Activated CD4-positive, alpha-beta T cell treated with anti-CD3 and anti-CD28 coated beads for 36 hours (primary cell): ENCODE data around the gene SLC25A42. TPM values are rescaled to one million over a fixed set of nuclear protein-coding genes. Genes with fewer than 3 reads are reported as not detected.

Experiments
- ATAC-seq: fragments of 200-7000 bp; cut with Tn5 transposase; one replicate; pipeline ENCODE4 v1.10.0; 2021; ENCODE audit warnings: mild to moderate bottlenecking, moderate library complexity
- CTCF ChIA-PET: fragments of 350-600 bp; sonication (Branson Sonifier 250); formaldehyde crosslinking; loops from one replicate; lab custom pipeline; 2021; ENCODE audit warnings: antibody characterized with exemption; lab: Charles Lee
- POLR2A ChIA-PET: fragments of 350-600 bp; sonication (Branson Sonifier 250); formaldehyde crosslinking; loops from one replicate; lab custom pipeline; 2021; ENCODE audit warnings: antibody characterized with exemption, inconsistent platforms; lab: Charles Lee
- DNase-seq: peaks from one replicate; pipeline ENCODE4 v3.0.0-alpha.2; 2020
- H3K27ac Mint-ChIP-seq: one replicate; pipeline ENCODE4 v1.8.0; 2021; ENCODE audit warnings: mixed read lengths
- H3K27me3 Mint-ChIP-seq: one replicate; pipeline ENCODE4 v1.8.0; 2021; ENCODE audit warnings: mixed read lengths
- H3K36me3 Mint-ChIP-seq: one replicate; pipeline ENCODE4 v1.8.0; 2021; ENCODE audit warnings: low read depth, mixed read lengths
- H3K4me1 Mint-ChIP-seq: one replicate; pipeline ENCODE4 v1.8.0; 2021; ENCODE audit warnings: mixed read lengths
- H3K4me3 Mint-ChIP-seq: one replicate; pipeline ENCODE4 v1.8.0; 2021; ENCODE audit warnings: mild to moderate bottlenecking, moderate library complexity, mixed read lengths
- H3K9me3 Mint-ChIP-seq: one replicate; pipeline ENCODE4 v1.8.0; 2021; ENCODE audit warnings: low read depth, mixed read lengths
- intact Hi-C, 2 experiments: fragments of 100-400 bp; cut with DNase I in 1 of 2; cut with micrococcal nuclease in 1 of 2; formaldehyde crosslinking; loops; one replicate each; pipeline versions ENCODE4 v1.14.2 to v1.15.1; 2022 to 2024; cut with DNase I, micrococcal nuclease
- total RNA-seq, 2 experiments: library from RNA; stranded (reverse); gene quantifications; one replicate each; pipeline ENCODE4 v1.2.3, GENCODE V29; 2021

SLC25A42 gene
- total RNA-seq, 2 experiments from 2014 or later, result 10.4 to 10.6 TPM

- DNase-seq, result no peak
- no peak overlapping the region for H3K27ac Mint-ChIP-seq
- no peaks in the 10 kb centered on the region for H3K27me3 Mint-ChIP-seq
- ChIA-PET POLR2A (no interaction called here), CTCF (no interaction called here)
- peaks cover 9% of the 10 kb centered on the region for H3K4me1 Mint-ChIP-seq
- ATAC-seq, result no peak
- peaks cover 3% of the 10 kb centered on the region for H3K36me3 Mint-ChIP-seq
- intact Hi-C loops, result no loop called here
- no peaks in the 10 kb centered on the region for H3K9me3 Mint-ChIP-seq
- H3K4me3 Mint-ChIP-seq, result no peak overlapping the region
Measured at GRCh38 chr19:19074196-19074882, 10.5 kb downstream of the SLC25A42 start.

DNA sequence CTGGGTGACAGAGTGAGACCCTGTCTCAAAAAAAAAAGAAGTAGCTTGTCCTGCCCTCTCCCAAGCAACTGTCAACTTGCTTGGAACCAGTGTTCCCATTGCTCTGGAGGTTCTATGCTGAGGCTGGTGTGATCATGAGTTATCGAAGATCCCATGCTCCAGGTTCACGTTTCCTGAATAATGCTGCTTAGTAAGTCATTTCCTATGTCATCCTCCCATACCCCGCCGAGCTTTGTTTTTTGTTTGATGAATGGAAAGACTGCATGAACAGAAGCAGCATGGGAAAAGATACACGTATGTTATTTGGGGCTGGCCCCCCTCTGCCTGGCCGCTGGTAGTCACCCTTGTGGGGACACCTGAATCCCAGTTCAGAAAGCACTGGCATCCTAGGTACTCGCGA, 11.3 kb downstream of the SLC25A42 start:
- ChIA-PET CTCF (no interaction called here), POLR2A (no interaction called here)
- Mint-ChIP-seq H3K9me3 (no peaks in the 10 kb centered on the region), H3K4me1 (peaks cover 7% of the 10 kb centered on the region), H3K4me3 (no peak overlapping the region), H3K36me3 (peaks cover 6% of the 10 kb centered on the region), H3K27me3 (no peaks in the 10 kb centered on the region), H3K27ac (no peak overlapping the region)
- intact Hi-C loops, result no loop called here
- ATAC-seq, result no peak
- DNase-seq, result no peak

GRCh38 chr19:19076476-19076875, 12.7 kb downstream of the SLC25A42 start:
- Mint-ChIP-seq H3K27ac (no peak overlapping the region), H3K9me3 (no peaks in the 10 kb centered on the region), H3K4me1 (peaks cover 7% of the 10 kb centered on the region), H3K4me3 (no peak overlapping the region), H3K27me3 (no peaks in the 10 kb centered on the region), H3K36me3 (peaks cover 6% of the 10 kb centered on the region)
- no peak for DNase-seq
- intact Hi-C loops, result no loop called here
- ChIA-PET POLR2A (no interaction called here), CTCF (no interaction called here)
- ATAC-seq, result no peak

DNA sequence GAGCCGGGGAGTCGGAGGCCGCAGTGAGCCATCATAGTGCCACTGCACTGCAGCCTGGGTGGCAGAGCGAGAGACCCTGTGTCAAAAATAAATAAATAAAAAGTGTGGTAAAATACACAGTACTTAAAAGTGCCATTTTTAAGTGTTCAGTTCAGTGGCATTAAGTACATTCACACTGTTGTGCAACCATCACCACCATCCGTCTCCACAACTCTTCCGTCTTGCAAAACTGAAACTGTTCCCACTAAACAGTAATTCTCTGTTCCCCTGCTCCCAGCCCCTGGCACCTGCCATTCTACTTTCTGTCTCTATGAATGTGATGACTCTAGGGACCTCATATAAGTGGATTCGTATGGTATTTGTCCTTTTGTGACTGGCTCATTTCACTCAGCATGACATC, 13.3 kb downstream of the SLC25A42 start:
- POLR2A ChIA-PET, result no interaction called here
- Mint-ChIP-seq H3K36me3 (peaks cover 6% of the 10 kb centered on the region), H3K4me3 (no peak overlapping the region), H3K9me3 (no peaks in the 10 kb centered on the region), H3K27me3 (no peaks in the 10 kb centered on the region), H3K27ac (no peak overlapping the region), H3K4me1 (peaks cover 7% of the 10 kb centered on the region)
- ATAC-seq (no peak), DNase-seq (no peak)
- CTCF ChIA-PET, result no interaction called here
- intact Hi-C loops, result no loop called here

DNA sequence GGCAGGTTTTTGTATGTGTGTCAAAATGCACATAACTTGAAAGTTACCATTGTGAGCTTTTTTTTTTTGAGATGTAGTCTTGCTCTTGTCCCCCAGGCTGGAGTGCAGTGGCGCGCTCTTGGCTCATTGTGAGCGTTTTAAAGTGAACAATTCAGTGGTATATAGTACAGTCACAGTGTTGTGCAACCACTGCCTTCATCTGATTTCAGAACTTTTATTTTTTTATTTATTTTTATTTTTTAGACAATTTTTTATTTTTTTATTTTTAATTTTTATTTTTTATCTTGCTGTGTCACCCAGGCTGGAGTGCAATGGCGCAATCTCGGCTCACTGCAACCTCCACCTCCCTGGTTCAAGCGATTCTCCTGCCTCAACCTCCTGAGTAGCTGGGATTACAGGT, 15.0 kb downstream of the SLC25A42 start:
- POLR2A ChIA-PET, result no interaction called here
- peaks cover 5% of the 10 kb centered on the region for H3K4me1 Mint-ChIP-seq
- H3K27me3 Mint-ChIP-seq, result no peaks in the 10 kb centered on the region
- no peak overlapping the region for H3K27ac Mint-ChIP-seq
- H3K36me3 Mint-ChIP-seq, result peaks cover 4% of the 10 kb centered on the region
- H3K4me3 Mint-ChIP-seq, result no peak overlapping the region
- ATAC-seq (no peak), DNase-seq (no peak)
- intact Hi-C loops, result no loop called here
- no peaks in the 10 kb centered on the region for H3K9me3 Mint-ChIP-seq
- CTCF ChIA-PET, result interaction anchor here (0.6 kb wide), 1 partner anchor 128 kb away, joined by 3 read pairs; no protein-coding TSS in a partner anchor

DNA sequence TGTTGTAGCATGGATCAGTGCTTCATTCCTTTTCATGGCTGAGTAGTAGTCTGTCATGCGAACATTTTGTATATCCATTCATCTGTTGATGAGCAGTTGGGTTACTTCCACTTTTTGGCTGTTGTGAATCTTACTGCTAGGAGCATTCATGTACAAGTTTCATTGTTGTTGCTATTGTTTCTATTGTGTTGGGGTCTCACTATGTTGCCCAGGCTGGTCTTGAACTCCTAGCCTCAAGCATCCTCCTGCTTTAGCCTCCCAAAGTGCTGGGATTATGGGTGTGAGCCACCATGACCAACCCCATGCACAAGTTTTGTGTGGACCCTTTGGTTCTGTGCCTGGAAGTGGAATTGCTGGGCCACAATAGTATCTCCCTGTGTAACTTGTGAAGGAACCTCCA, 15.8 kb downstream of the SLC25A42 start:
- POLR2A ChIA-PET, result no interaction called here
- H3K27ac Mint-ChIP-seq, result no peak overlapping the region

DNA sequence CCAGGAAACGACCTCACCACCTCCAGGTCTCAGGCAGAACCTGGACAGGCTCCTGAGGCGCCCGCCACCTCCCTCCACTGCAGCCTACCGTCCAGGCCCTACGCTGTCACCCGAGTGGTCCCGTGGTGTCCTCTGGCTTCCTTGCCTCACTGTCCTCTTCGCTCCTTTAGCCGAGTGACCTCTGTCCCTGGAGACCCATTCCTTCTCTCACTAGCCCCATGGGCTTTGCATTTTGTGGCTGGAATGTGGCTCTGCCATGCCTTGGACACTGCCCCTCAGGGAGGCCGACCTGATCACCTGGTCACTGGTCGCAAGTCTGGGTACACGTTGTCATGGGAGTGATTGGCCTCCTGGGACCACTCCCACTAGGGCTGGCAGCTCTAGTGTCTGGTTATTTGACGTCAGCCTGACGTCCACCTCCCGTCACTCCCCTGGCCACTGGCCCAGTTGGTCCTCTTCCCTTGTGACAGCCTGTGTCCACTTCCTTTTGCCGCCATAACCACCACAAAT, 17.9 kb downstream of the SLC25A42 start:
- H3K36me3 Mint-ChIP-seq, result peaks cover 4% of the 10 kb centered on the region

More for the DNA sequence above, 15.8 kb downstream of the SLC25A42 start:
- Mint-ChIP-seq H3K27me3 (no peaks in the 10 kb centered on the region), H3K4me3 (no peak overlapping the region), H3K9me3 (no peaks in the 10 kb centered on the region), H3K36me3 (peaks cover 4% of the 10 kb centered on the region), H3K4me1 (peaks cover 2% of the 10 kb centered on the region)
- CTCF ChIA-PET, result no interaction called here
- DNase-seq, result no peak
- no peak for ATAC-seq
- intact Hi-C loops, result no loop called here

GRCh38 chr19:19083413-19084178, 19.8 kb downstream of the SLC25A42 start:
- Mint-ChIP-seq H3K4me3 (no peak overlapping the region), H3K9me3 (no peaks in the 10 kb centered on the region), H3K27ac (no peak overlapping the region), H3K36me3 (peaks cover 4% of the 10 kb centered on the region), H3K4me1 (no peaks in the 10 kb centered on the region), H3K27me3 (no peaks in the 10 kb centered on the region)
- intact Hi-C loops, result no loop called here
- no peak for ATAC-seq
- DNase-seq, result no peak
- ChIA-PET POLR2A (no interaction called here), CTCF (no interaction called here)

More for the DNA sequence above, 17.9 kb downstream of the SLC25A42 start:
- DNase-seq (no peak), ATAC-seq (no peak)
- H3K4me3 Mint-ChIP-seq, result no peak overlapping the region
- POLR2A ChIA-PET, result no interaction called here
- H3K9me3 Mint-ChIP-seq, result no peaks in the 10 kb centered on the region
- no peak overlapping the region for H3K27ac Mint-ChIP-seq
- no peaks in the 10 kb centered on the region for H3K27me3 Mint-ChIP-seq
- intact Hi-C loops, result no loop called here
- H3K4me1 Mint-ChIP-seq, result peaks cover 2% of the 10 kb centered on the region
- CTCF ChIA-PET, result no interaction called here

DNA sequence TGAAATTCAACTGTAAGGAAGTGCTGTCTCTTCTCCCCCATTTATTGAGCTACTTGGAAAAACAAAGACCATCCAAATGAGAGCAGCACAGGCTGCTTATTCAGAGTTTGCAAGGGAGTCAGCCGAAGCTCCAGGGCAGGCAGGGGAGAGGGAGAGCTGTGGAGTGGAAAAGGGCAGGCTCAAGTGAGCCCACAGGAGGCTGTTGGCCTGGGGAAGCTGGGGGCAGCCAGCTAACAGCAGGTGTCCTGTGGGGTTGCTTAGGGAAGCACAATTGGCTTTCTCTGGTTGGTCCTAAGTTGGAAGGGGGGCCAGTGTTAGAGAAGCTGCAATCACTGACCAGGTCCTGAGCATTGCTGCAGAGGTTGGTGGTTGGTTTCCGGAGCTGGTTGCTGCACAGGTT, 23.9 kb downstream of the SLC25A42 start:
- CTCF ChIA-PET, result interaction anchor here (0.5 kb wide), 1 partner anchor 562 kb away, joined by 5 read pairs; no protein-coding TSS in a partner anchor
- Mint-ChIP-seq H3K36me3 (peaks cover 1% of the 10 kb centered on the region), H3K4me1 (no peaks in the 10 kb centered on the region), H3K27ac (no peak overlapping the region), H3K27me3 (no peaks in the 10 kb centered on the region), H3K4me3 (no peak overlapping the region), H3K9me3 (no peaks in the 10 kb centered on the region)
- ATAC-seq (no peak), DNase-seq (no peak)
- intact Hi-C loops, result no loop called here
- POLR2A ChIA-PET, result no interaction called here

- POLR2A ChIA-PET, result no interaction called here
- Mint-ChIP-seq H3K9me3 (no peaks in the 10 kb centered on the region), H3K36me3 (peaks cover 4% of the 10 kb centered on the region), H3K4me1 (no peaks in the 10 kb centered on the region), H3K27ac (no peak overlapping the region), H3K4me3 (no peak overlapping the region), H3K27me3 (no peaks in the 10 kb centered on the region)
- ATAC-seq (no peak), DNase-seq (no peak)
- CTCF ChIA-PET, result interaction anchor here (0.6 kb wide), 1 partner anchor 80 kb away, joined by 3 read pairs; no protein-coding TSS in a partner anchor
- intact Hi-C loops, result no loop called here
Measured at GRCh38 chr19:19094513-19094912, 30.7 kb downstream of the SLC25A42 start.

GRCh38 chr19:19095691-19096090, 31.9 kb downstream of the SLC25A42 start:
- POLR2A ChIA-PET, result no interaction called here
- intact Hi-C loops, result no loop called here
- CTCF ChIA-PET, result no interaction called here

More at GRCh38 chr19:19095691-19096090, 31.9 kb downstream of the SLC25A42 start:
- Mint-ChIP-seq H3K27ac (no peak overlapping the region), H3K36me3 (peaks cover 9% of the 10 kb centered on the region), H3K9me3 (no peaks in the 10 kb centered on the region), H3K4me1 (no peaks in the 10 kb centered on the region), H3K27me3 (no peaks in the 10 kb centered on the region), H3K4me3 (no peak overlapping the region)
- no peak for ATAC-seq
- DNase-seq, result no peak
